Stomach (tissue), 4 donors: ENCODE data around the gene C1orf52.

Source experiments
- POLR2A ChIP-seq, 4 donors: fragments of 450-650 bp; IDR thresholded peaks; one replicate each; pipeline ENCODE4 v1.6.1; 2016; ENCODE audit warnings: antibody characterized with exemption in 4 of 4, control low read depth in 2 of 4, mild to moderate bottlenecking in 1 of 4, moderate library complexity in 1 of 4
- POLR2AphosphoS5 ChIP-seq, 3 donors: sonication (generic); formaldehyde crosslinking; IDR thresholded peaks; one replicate each; pipeline ENCODE4 v1.6.1; 2016; ENCODE audit warnings: antibody characterized with exemption in 3 of 3

DNA sequence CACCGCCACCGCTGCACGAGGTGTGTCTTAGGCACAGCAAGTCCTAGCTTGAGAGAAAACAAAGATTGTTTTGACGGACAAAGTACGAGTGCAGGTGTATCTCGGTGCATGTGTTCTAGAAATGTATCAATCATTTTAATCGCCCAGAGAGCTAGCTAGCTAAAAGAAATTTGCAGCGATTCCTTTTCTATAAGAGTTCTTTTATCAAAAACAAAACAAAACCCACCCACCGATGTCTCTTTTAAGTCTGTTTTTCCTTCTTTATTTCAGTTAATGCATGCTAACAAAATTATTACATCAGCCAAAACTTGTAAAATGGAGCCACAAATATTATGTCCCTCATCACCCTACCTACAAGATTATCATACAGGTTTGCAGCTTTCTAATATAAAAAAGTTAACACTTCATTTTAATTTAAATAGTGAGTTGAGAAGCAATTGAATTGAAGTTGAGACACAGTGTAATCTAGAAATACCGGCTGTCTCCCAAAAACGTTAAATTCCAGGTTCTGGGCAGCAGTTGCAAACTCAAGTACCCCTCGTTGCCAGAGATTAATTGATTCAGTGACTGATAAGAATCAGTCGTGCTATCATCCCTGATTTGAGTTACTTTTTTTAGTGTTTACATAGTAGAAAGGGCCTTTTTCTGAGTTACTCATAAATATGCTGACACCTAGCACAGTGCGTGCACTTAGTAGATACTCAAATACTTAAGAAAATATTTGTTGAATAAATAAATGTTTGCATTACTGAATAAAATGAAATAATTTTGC lies 57.2 kb downstream of the C1orf52 start:
- no peak for TF ChIP-seq POLR2A (IDR thresholded peaks at IDR 0.05)
- no peak for TF ChIP-seq POLR2AphosphoS5 (IDR thresholded peaks at IDR 0.05)
